Fibroblast of lung (primary cell): ENCODE results near the gene COA6. TPM values are rescaled to one million over a fixed set of nuclear protein-coding genes. Genes with fewer than 3 reads are reported as not detected.
A peak's percentile ranks its signal among the peaks of the same experiment; 100 is the strongest.
"Not testable (repeated sequence)": the region's sequence is repeated elsewhere in the genome, so short reads cannot be mapped to it uniquely, and the experiment has no call there.

ENCODE experiments used
- DNase-seq, 2 donors: peaks; one replicate each; pipeline versions ENCODE4 v3.0.0 to v3.0.0-alpha.2; 2010; ENCODE audit warnings: low read depth in 2 of 2
- H2AFZ ChIP-seq: 2 replicates; pipeline ENCODE4 v1.5.1; 2012; ENCODE audit warnings: low read length, control low read depth, inconsistent platforms
- H3K27ac ChIP-seq: 2 replicates; pipeline ENCODE4 v1.5.1; 2011; ENCODE audit warnings: low read length, control low read depth; ENCODE audit not compliant: insufficient read depth
- H3K27me3 ChIP-seq: 2 replicates; pipeline ENCODE4 v1.5.1; 2011; ENCODE audit warnings: mild to moderate bottlenecking, low read length; ENCODE audit not compliant: control insufficient read depth, insufficient read depth
- H3K36me3 ChIP-seq: 2 replicates; pipeline ENCODE4 v1.5.1; 2011; ENCODE audit warnings: low read length; ENCODE audit not compliant: control insufficient read depth, insufficient read depth
- H3K4me1 ChIP-seq: 2 replicates; pipeline ENCODE4 v1.5.1; 2011; ENCODE audit warnings: low read length; ENCODE audit not compliant: control insufficient read depth, insufficient read depth; ENCODE audit errors: extremely low read depth
- H3K4me2 ChIP-seq: 2 replicates; pipeline ENCODE4 v1.5.1; 2011; ENCODE audit warnings: low read length, control low read depth; ENCODE audit not compliant: insufficient read depth; ENCODE audit errors: extremely low read depth
- H3K4me3 ChIP-seq, 4 experiments: fragments of 200-600 bp in 1 of 4; sonication (generic) in 1 of 4; replicated peaks in 1 of 4; 2 replicates each; pipeline ENCODE4 v1.5.1; 2011 to 2016; ENCODE audit warnings: low read length in 4 of 4, low read depth in 3 of 4, mild to moderate bottlenecking in 3 of 4, control low read depth in 2 of 4, inconsistent platforms in 1 of 4, mixed read lengths in 1 of 4; ENCODE audit not compliant: insufficient read depth in 1 of 4; ENCODE audit errors: control extremely low read depth in 1 of 4
- H3K79me2 ChIP-seq: 2 replicates; pipeline ENCODE4 v1.5.1; 2012; ENCODE audit warnings: mild to moderate bottlenecking, low read length, inconsistent platforms; ENCODE audit not compliant: control insufficient read depth, insufficient read depth
- H3K9ac ChIP-seq: 2 replicates; pipeline ENCODE4 v1.5.1; 2011; ENCODE audit warnings: mild to moderate bottlenecking, low read length, control low read depth; ENCODE audit not compliant: insufficient read depth
- H3K9me3 ChIP-seq: 2 replicates; pipeline ENCODE4 v1.5.1; 2012; ENCODE audit warnings: low read depth, low read length; ENCODE audit not compliant: control insufficient read depth, insufficient read depth
- H4K20me1 ChIP-seq: 2 replicates; pipeline ENCODE4 v1.5.1; 2011; ENCODE audit warnings: low read length; ENCODE audit not compliant: control insufficient read depth, insufficient read depth; ENCODE audit errors: extremely low read depth
- CTCF ChIP-seq, 2 donors: IDR thresholded peaks in 1 of 2; conservative IDR thresholded peaks in 1 of 2; 1 replicate in 1 of 2; 2 replicates in 1 of 2; pipeline ENCODE4 v1.5.1; 2011 to 2012; ENCODE audit warnings: low read length in 2 of 2, control low read depth in 1 of 2, inconsistent platforms in 1 of 2, low read depth in 1 of 2, mild to moderate bottlenecking in 1 of 2
- EZH2 ChIP-seq: IDR thresholded peaks from 2 replicates; pipeline ENCODE4 v1.5.1; 2012; ENCODE audit warnings: low read length, control low read depth, mild to moderate bottlenecking; ENCODE audit errors: missing control alignments
- polyA plus RNA-seq, 2 donors: library from polyadenylated mRNA; depleted of rRNA in 1 of 2; stranded (reverse) in 1 of 2; unstranded in 1 of 2; fragments of >200 nt; gene quantifications; 2 replicates each; pipeline ENCODE4 v1.2.1, GENCODE V29; 2011 to 2012; ENCODE audit warnings: missing spikeins in 1 of 2
- total RNA-seq: library from RNA; depleted of rRNA; stranded (reverse); fragments of >200 nt; gene quantifications from 2 replicates; pipeline ENCODE4 v1.2.1, GENCODE V29; 2014

Gene COA6
- total and polyA plus RNA-seq, 2 donors (not counting 1 experiment from before 2014, with no cell fraction given): 21.7 to 27.7 TPM

GRCh38 chr1:234397732-234398131, 24.5 kb downstream of the COA6 start:
- TF ChIP-seq CTCF (conservative IDR thresholded peaks at IDR 0.05 in 1 of 2, IDR thresholded peaks at IDR 0.05 in 1 of 2; ENCODE audit: low read depth in 1 of 2, low read length in 2 of 2) (no peak), EZH2 (no peak)
- H3K79me2 ChIP-seq: no peaks in the 10 kb centered on the region
- H3K4me3 ChIP-seq: no peak overlapping the region
- no peaks in the 10 kb centered on the region for H3K9me3 ChIP-seq
- H3K4me1 ChIP-seq: no peaks in the 10 kb centered on the region
- no peak overlapping the region for H3K9ac ChIP-seq
- no peak overlapping the region for H2AFZ ChIP-seq
- no peaks in the 10 kb centered on the region for H3K36me3 ChIP-seq
- no peaks in the 10 kb centered on the region for H3K27me3 ChIP-seq
- H3K27ac ChIP-seq: no peak overlapping the region
- no peak overlapping the region for H3K4me2 ChIP-seq
- DNase-seq: no peak
- H4K20me1 ChIP-seq: no peaks in the 10 kb centered on the region

GRCh38 chr1:234398849-234399381, 25.7 kb downstream of the COA6 start:
- TF ChIP-seq CTCF (conservative IDR thresholded peaks at IDR 0.05 in 1 of 2, IDR thresholded peaks at IDR 0.05 in 1 of 2; ENCODE audit: low read depth in 1 of 2, low read length in 2 of 2): no peak
- no peak for TF ChIP-seq EZH2
- H3K36me3 ChIP-seq: no peaks in the 10 kb centered on the region
- H2AFZ ChIP-seq: no peak overlapping the region
- H3K9me3 ChIP-seq: no peaks in the 10 kb centered on the region
- no peak overlapping the region for H3K27ac ChIP-seq
- DNase-seq: peak; percentile 47 to 74
- peak overlapping the region; percentile 51 for H3K4me2 ChIP-seq
- no peaks in the 10 kb centered on the region for H4K20me1 ChIP-seq
- H3K27me3 ChIP-seq: no peaks in the 10 kb centered on the region
- no peak overlapping the region for H3K9ac ChIP-seq
- no peaks in the 10 kb centered on the region for H3K4me1 ChIP-seq
- no peaks in the 10 kb centered on the region for H3K79me2 ChIP-seq
- H3K4me3 ChIP-seq: no peak overlapping the region

- H2AFZ ChIP-seq, H4K20me1 ChIP-seq, H3K9me3 ChIP-seq, H3K4me1 ChIP-seq, H3K27me3 ChIP-seq, H3K4me2 ChIP-seq, H3K9ac ChIP-seq, DNase-seq, H3K4me3 ChIP-seq, H3K27ac ChIP-seq, H3K36me3 ChIP-seq, H3K79me2 ChIP-seq: not testable (repeated sequence)
These were observed 26.3 kb downstream of the COA6 start for GRCh38 chr1:234399515-234399914.
